Peyer's patch (tissue), 4 donors: ENCODE data around the gene VSTM2B. TPM values are rescaled to one million over a fixed set of nuclear protein-coding genes. Genes with fewer than 3 reads are reported as not detected.
A peak's percentile ranks its signal among the peaks of the same experiment; 100 is the strongest.

Experiments used
- DNase-seq, 3 donors: peaks; one replicate each; pipeline ENCODE4 v3.0.0-alpha.2; 2017 to 2019
- H3K27ac ChIP-seq, 4 donors: fragments of 200-600 bp; sonication (generic); one replicate each; pipeline ENCODE4 v1.5.1; 2016 to 2019
- H3K27me3 ChIP-seq, 2 donors: fragments of 200-600 bp; sonication (generic); one replicate each; pipeline ENCODE4 v1.5.1; 2019
- H3K36me3 ChIP-seq, 3 donors: fragments of 200-600 bp; sonication (generic); one replicate each; pipeline ENCODE4 v1.5.1; 2016 to 2019
- H3K4me1 ChIP-seq, 4 donors: fragments of 200-600 bp; sonication (generic); one replicate each; pipeline ENCODE4 v1.5.1; 2016 to 2019
- H3K4me3 ChIP-seq, 4 donors: fragments of 200-600 bp; sonication (generic); 1 replicate in 3 of 4; 2 replicates in 1 of 4; pipeline ENCODE4 v1.5.1; 2016 to 2019; ENCODE audit warnings: mild to moderate bottlenecking in 1 of 4
- H3K9me3 ChIP-seq, 4 donors: fragments of 200-600 bp; sonication (generic); one replicate each; pipeline ENCODE4 v1.5.1; 2016 to 2019; ENCODE audit warnings: mild to moderate bottlenecking in 1 of 4
- POLR2A ChIP-seq, 2 donors: fragments of 450-650 bp; IDR thresholded peaks; one replicate each; pipeline ENCODE4 v1.5.1; 2017; ENCODE audit warnings: antibody characterized with exemption in 2 of 2, mild to moderate bottlenecking in 2 of 2, moderate library complexity in 2 of 2
- total RNA-seq, 4 donors: library from RNA; depleted of rRNA; stranded (reverse); fragments of >200 nt; gene quantifications; one replicate each; pipeline ENCODE4 v1.1.0, GENCODE V29; 2016
- TF ChIP-seq, protein P1 (sequence below), 6 experiments: fragments of 450-650 bp in 4 of 6; fragments of 200-600 bp in 2 of 6; sonication (generic) in 1 of 6; IDR thresholded peaks; one replicate each; pipeline ENCODE4 v1.5.1; 2017 to 2019; ENCODE audit warnings: antibody characterized with exemption in 6 of 6, mild to moderate bottlenecking in 3 of 6, moderate library complexity in 1 of 6

The VSTM2B gene
- total RNA-seq = not detected

DNA sequence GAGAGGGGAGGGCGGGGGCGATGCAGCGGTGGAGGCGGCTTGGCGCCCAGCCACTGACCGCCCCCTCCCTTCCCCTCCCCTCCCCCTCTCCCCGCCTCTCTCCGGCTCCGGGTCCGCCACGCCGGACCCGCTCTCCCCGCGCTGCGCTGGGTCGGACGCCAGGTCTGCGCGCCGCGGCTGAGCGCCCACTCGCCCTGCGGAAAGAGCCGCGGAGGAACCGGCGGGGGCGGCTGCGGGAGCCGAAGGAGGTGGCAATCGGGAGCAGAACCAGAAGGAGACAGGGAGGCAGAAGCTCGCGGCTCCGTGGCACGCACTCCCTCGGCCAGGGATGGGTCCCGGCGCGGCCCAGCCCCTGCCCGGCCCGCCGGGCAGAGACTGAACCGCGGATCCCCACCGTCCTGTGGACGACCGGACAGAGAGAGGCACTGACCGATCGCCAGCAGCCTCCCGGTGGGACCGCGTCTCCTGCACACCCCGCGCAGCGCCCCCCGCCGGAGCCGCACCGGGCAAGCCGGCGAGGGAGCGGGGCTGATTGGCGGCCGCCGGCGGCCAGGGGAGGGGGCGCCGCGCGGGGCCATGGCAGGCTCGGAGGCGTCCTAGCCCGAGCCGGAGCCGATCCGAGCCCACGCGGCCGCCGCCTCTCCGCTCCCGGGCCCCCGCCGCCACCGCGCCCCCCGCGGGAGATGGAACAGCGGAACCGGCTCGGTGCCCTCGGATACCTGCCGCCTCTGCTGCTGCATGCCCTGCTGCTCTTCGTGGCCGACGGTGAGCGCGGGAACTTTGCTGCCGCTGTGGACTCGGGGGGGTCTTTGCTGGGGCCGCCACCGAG lies at the start of gene VSTM2B:
TSS of gene VSTM2B (plus strand) at position 94 of the 829 bp plus-strand sequence. CDS start at position 684, 590 bp downstream.
- Histone ChIP-seq H3K9me3 (peaks cover 0 to 5% (median 0%) of the 10 kb centered on the region in 4 donors), H3K27ac (no peak within 1 kb of the TSS), H3K4me1 (peaks cover 0 to 52% (median 6%) of the 10 kb centered on the region in 4 donors), H3K27me3 (peaks cover 0 to 51% of the 10 kb centered on the region in 2 donors), H3K36me3 (no peaks in the 10 kb centered on the region), H3K4me3 (peak within 1 kb of the TSS in 2 of 4 donors; percentile 6 to 28)
- TF ChIP-seq, protein P1, sequence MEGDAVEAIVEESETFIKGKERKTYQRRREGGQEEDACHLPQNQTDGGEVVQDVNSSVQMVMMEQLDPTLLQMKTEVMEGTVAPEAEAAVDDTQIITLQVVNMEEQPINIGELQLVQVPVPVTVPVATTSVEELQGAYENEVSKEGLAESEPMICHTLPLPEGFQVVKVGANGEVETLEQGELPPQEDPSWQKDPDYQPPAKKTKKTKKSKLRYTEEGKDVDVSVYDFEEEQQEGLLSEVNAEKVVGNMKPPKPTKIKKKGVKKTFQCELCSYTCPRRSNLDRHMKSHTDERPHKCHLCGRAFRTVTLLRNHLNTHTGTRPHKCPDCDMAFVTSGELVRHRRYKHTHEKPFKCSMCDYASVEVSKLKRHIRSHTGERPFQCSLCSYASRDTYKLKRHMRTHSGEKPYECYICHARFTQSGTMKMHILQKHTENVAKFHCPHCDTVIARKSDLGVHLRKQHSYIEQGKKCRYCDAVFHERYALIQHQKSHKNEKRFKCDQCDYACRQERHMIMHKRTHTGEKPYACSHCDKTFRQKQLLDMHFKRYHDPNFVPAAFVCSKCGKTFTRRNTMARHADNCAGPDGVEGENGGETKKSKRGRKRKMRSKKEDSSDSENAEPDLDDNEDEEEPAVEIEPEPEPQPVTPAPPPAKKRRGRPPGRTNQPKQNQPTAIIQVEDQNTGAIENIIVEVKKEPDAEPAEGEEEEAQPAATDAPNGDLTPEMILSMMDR (IDR thresholded peaks at IDR 0.05) = no peak
- TF ChIP-seq POLR2A (IDR thresholded peaks at IDR 0.05) = no peak
- no peak for DNase-seq

DNA sequence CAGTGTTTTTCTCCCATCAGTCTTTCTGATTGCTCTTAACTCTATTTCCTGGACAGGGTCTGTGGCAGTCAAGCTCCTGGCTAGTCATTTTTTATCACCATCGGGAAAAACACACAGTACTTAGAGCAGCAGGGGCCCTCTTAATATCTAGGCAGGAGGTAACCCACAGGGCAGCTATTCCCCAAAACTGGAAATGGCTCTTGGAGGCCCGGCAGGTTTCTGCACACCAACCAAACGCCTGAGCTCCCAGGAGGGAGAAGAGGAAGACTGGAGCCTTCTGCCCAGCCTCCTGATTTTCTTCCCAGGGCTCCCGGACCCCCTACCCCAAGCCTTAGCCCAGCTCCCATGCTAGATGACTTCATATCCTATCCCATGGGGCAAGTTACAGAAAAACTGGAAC lies 49.3 kb upstream of the VSTM2B start:
- peaks cover 0 to 6% (median 2%) of the 10 kb centered on the region in 4 donors for H3K9me3 ChIP-seq
- no peak overlapping the region for H3K27ac ChIP-seq
- no peak for TF ChIP-seq POLR2A (IDR thresholded peaks at IDR 0.05)
- TF ChIP-seq, protein P1 (IDR thresholded peaks at IDR 0.05) = no peak
- no peaks in the 10 kb centered on the region for H3K4me1 ChIP-seq
- no peaks in the 10 kb centered on the region for H3K36me3 ChIP-seq
- no peaks in the 10 kb centered on the region for H3K27me3 ChIP-seq
- H3K4me3 ChIP-seq = no peak overlapping the region
- DNase-seq = no peak

DNA sequence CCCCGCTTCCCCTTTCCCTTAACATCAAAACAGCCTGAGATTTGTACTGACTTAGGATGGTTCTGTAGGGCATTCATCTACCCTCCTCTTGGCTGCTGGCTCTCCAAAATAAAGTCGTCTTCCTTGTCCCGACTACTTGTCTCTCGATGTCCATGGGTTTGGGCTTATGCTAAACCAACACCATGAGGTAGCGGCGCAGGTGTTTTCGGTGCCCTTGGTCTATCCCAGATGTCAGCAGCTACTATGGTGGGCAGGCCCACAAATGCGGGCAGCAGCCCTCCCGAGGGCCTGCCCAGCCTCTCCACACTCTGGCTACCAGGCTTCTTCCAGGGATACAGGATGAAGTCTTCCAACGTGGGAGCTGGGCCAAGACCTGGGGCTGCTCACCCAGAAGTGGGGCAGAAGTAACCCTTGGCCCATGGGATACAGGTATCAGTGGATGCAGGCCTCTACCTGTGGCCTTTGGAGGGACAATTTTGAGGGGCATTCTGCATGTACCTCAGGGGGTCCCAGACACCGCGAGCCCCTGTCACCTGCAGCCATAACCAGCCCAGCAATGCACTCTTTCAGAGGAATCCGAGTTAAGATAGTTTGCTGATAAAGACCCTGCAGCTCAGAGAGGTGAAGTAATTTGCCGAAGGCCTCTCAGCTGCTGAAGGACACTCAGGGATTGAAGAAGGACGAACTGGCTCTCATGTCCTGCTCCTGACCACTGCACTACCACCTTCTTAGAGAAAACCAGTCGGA lies 47.8 kb upstream of the VSTM2B start:
- H3K27ac ChIP-seq = no peak overlapping the region
- no peak for DNase-seq
- TF ChIP-seq, protein P1 (IDR thresholded peaks at IDR 0.05) = no peak
- no peak for TF ChIP-seq POLR2A (IDR thresholded peaks at IDR 0.05)
- no peaks in the 10 kb centered on the region for H3K36me3 ChIP-seq
- H3K4me3 ChIP-seq = no peak overlapping the region
- H3K4me1 ChIP-seq = no peaks in the 10 kb centered on the region
- no peaks in the 10 kb centered on the region for H3K27me3 ChIP-seq
- peaks cover 0 to 6% (median 2%) of the 10 kb centered on the region in 4 donors for H3K9me3 ChIP-seq

DNA sequence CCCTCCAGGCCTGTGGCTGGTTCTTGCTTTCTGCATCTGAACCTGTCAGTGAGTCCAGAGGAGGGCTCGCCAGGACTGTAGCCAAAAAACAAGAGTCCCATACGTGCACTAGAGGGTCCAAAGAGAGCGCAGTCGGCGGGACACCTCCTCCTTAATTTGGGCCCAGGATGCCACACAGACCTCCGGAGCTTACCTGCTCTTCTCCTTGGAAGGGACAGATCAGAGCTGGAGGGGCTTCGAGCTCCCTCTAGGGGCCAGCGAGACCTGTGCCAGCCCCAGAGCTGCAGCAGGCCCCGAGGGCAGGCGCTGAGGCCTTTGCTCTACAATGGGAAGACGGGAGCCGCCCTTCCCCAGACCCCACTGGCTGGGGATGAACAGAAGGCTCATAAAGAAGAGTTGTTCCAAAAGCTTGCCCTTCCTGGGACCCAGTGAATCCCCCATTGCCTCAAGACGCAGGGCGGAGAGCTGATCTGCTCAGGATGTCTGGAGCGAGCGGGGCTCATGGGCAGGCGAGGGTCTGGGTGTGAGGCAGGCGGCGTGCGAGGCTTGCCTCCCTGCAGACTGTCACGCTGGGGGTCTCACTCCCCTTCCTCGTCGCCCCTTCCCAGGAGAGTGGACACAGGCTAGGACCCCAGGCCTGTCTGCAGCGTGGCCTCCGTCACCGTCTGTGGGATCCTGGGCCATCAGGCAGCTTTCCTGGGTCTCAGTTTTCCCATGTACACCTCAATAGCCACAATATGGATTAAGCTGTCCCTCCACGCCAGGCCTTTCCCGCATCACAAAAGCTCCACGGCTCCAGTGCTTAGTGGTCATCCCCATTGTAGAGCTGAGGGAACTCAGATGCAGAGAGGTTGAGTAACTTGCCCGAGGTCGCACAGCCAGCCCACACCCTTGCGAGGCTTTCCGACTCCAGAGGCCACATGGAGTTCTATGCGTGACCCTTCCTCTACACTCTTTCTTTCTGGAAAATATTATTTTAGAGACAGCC lies 46.9 kb upstream of the VSTM2B start:
- Histone ChIP-seq H3K4me3 (no peak overlapping the region), H3K36me3 (no peaks in the 10 kb centered on the region), H3K4me1 (no peaks in the 10 kb centered on the region), H3K27me3 (no peaks in the 10 kb centered on the region), H3K27ac (no peak overlapping the region), H3K9me3 (peaks cover 0 to 6% (median 2%) of the 10 kb centered on the region in 4 donors)
- TF ChIP-seq POLR2A (IDR thresholded peaks at IDR 0.05) = no peak
- TF ChIP-seq, protein P1 (IDR thresholded peaks at IDR 0.05) = no peak
- DNase-seq = no peak

DNA sequence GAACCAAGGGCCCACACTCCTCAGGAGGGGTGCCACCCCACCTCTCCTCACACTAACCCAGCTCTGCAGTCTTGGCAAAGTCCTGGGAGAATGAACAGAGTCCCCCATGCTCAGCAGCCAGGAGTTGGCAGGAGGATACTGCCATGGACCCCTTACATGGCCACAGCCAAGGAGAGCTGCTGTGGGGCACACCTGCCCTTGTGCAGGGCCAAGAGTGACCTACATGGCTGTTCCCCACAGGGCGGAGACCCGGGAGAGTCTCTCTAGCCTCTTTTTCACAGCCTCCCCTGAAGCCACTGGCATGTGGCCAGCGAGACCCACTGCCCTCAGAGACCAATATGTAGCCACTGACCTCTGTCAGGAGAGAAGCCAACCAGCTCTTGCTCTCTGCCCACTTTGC lies 45.9 kb upstream of the VSTM2B start:
- Histone ChIP-seq H3K27ac (no peak overlapping the region), H3K4me1 (no peaks in the 10 kb centered on the region), H3K27me3 (no peaks in the 10 kb centered on the region), H3K36me3 (no peaks in the 10 kb centered on the region), H3K9me3 (peaks cover 0 to 6% (median 2%) of the 10 kb centered on the region in 4 donors), H3K4me3 (no peak overlapping the region)
- DNase-seq = no peak
- no peak for TF ChIP-seq POLR2A (IDR thresholded peaks at IDR 0.05)
- TF ChIP-seq, protein P1 (IDR thresholded peaks at IDR 0.05) = no peak
